Osteoblast (primary cell): ENCODE results near the gene PACS2. TPM values are rescaled to one million over a fixed set of nuclear protein-coding genes. Genes with fewer than 3 reads are reported as not detected.

Experiments
- DNase-seq: peaks from one replicate; pipeline ENCODE4 v3.0.0; 2011; ENCODE audit warnings: low spot score, mixed read lengths; ENCODE audit not compliant: insufficient read length; ENCODE audit errors: missing footprints
- H2AFZ ChIP-seq: 2 replicates; pipeline ENCODE4 v1.6.0; 2011; ENCODE audit warnings: mild to moderate bottlenecking, low read length
- H3K27ac ChIP-seq: 2 replicates; pipeline ENCODE4 v1.5.1; 2011; ENCODE audit warnings: mild to moderate bottlenecking, low read depth, low read length, moderate library complexity
- H3K27me3 ChIP-seq: 2 replicates; pipeline ENCODE4 v1.6.0; 2012; ENCODE audit warnings: mild to moderate bottlenecking, control low read depth, inconsistent platforms, low read length, moderate library complexity; ENCODE audit not compliant: insufficient read depth
- H3K36me3 ChIP-seq: 2 replicates; pipeline ENCODE4 v1.5.1; 2011; ENCODE audit warnings: mild to moderate bottlenecking, low read length, control low read depth, moderate library complexity; ENCODE audit not compliant: insufficient read depth
- H3K4me1 ChIP-seq: 2 replicates; pipeline ENCODE4 v1.5.1; 2011; ENCODE audit warnings: mild to moderate bottlenecking, low read length, control low read depth, moderate library complexity; ENCODE audit not compliant: insufficient read depth
- H3K4me2 ChIP-seq: 2 replicates; pipeline ENCODE4 v1.6.0; 2011; ENCODE audit warnings: mild to moderate bottlenecking, low read length; ENCODE audit not compliant: insufficient read depth
- H3K4me3 ChIP-seq: fragments of 200-600 bp; sonication (generic); 3 replicates; pipeline ENCODE4 v1.5.1; 2012; ENCODE audit warnings: mild to moderate bottlenecking, low read length, inconsistent platforms; ENCODE audit not compliant: insufficient read depth
- H3K79me2 ChIP-seq: 2 replicates; pipeline ENCODE4 v1.6.0; 2012; ENCODE audit warnings: mild to moderate bottlenecking, low read length, control low read depth, inconsistent platforms; ENCODE audit not compliant: insufficient read depth
- H3K9me3 ChIP-seq: 2 replicates; pipeline ENCODE4 v1.5.1; 2011; ENCODE audit warnings: low read depth, low read length, control low read depth
- H4K20me1 ChIP-seq: 2 replicates; pipeline ENCODE4 v1.6.0; 2012; ENCODE audit warnings: mild to moderate bottlenecking, low read length, control low read depth; ENCODE audit not compliant: insufficient read depth
- CTCF ChIP-seq: IDR thresholded peaks from 2 replicates; pipeline ENCODE4 v1.5.1; 2011; ENCODE audit warnings: mild to moderate bottlenecking, low read depth, low read length, moderate library complexity; ENCODE audit errors: extremely low read depth
- total RNA-seq: library from RNA; depleted of rRNA; stranded (reverse); fragments of >200 nt; gene quantifications from 2 replicates; pipeline ENCODE4 v1.2.3, GENCODE V29; 2012

The PACS2 gene
- total RNA-seq, 1 donor, result 81.1 TPM

GRCh38 chr14:105383083-105383730, 68.7 kb downstream of the PACS2 start:
- DNase-seq, result peak; percentile 81
- Histone ChIP-seq H3K4me3 (no peak overlapping the region), H3K9me3 (no peaks in the 10 kb centered on the region), H3K27ac (no peak overlapping the region), H3K36me3 (no peaks in the 10 kb centered on the region), H3K27me3 (no peaks in the 10 kb centered on the region), H3K4me2 (no peak overlapping the region), H3K4me1 (no peaks in the 10 kb centered on the region), H3K79me2 (no peaks in the 10 kb centered on the region), H4K20me1 (no peaks in the 10 kb centered on the region), H2AFZ (no peak overlapping the region)
- no peak for TF ChIP-seq CTCF

- Histone ChIP-seq H3K9me3 (no peaks in the 10 kb centered on the region), H3K36me3 (no peaks in the 10 kb centered on the region), H3K4me1 (no peaks in the 10 kb centered on the region), H4K20me1 (no peaks in the 10 kb centered on the region), H3K4me3 (no peak overlapping the region), H3K79me2 (no peaks in the 10 kb centered on the region), H3K4me2 (no peak overlapping the region), H2AFZ (no peak overlapping the region), H3K27me3 (no peaks in the 10 kb centered on the region), H3K27ac (no peak overlapping the region)
- DNase-seq, result peak; percentile 59
- TF ChIP-seq CTCF, result no peak
These were observed 69.6 kb downstream of the PACS2 start for GRCh38 chr14:105384041-105384557.

GRCh38 chr14:105384605-105385321, 70.2 kb downstream of the PACS2 start:
- TF ChIP-seq CTCF, result no peak
- Histone ChIP-seq H3K27ac (no peak overlapping the region), H2AFZ (no peak overlapping the region), H3K4me2 (no peak overlapping the region), H3K36me3 (no peaks in the 10 kb centered on the region), H3K4me1 (no peaks in the 10 kb centered on the region), H4K20me1 (no peaks in the 10 kb centered on the region), H3K27me3 (no peaks in the 10 kb centered on the region), H3K9me3 (no peaks in the 10 kb centered on the region), H3K79me2 (no peaks in the 10 kb centered on the region), H3K4me3 (no peak overlapping the region)
- DNase-seq, result peak; percentile 75

GRCh38 chr14:105385322-105385637, 70.7 kb downstream of the PACS2 start:
- H3K27me3 ChIP-seq, result no peaks in the 10 kb centered on the region
- no peaks in the 10 kb centered on the region for H3K4me1 ChIP-seq
- no peak overlapping the region for H3K27ac ChIP-seq
- no peaks in the 10 kb centered on the region for H3K9me3 ChIP-seq
- no peak overlapping the region for H3K4me2 ChIP-seq
- no peaks in the 10 kb centered on the region for H4K20me1 ChIP-seq
- TF ChIP-seq CTCF, result no peak
- no peak overlapping the region for H2AFZ ChIP-seq
- H3K36me3 ChIP-seq, result no peaks in the 10 kb centered on the region
- H3K4me3 ChIP-seq, result no peak overlapping the region
- H3K79me2 ChIP-seq, result no peaks in the 10 kb centered on the region
- DNase-seq, result peak; percentile 65
